ENCODE measurements around the gene ADAMTS9. TPM values are rescaled to one million over a fixed set of nuclear protein-coding genes. Genes with fewer than 3 reads are reported as not detected.

Gene ADAMTS9
- total and polyA plus RNA-seq, 10 of the 15 experiments (the other 5 are each of a cell fraction or from before 2014, with no cell fraction given): 0.08 TPM; not detected in 9

DNA sequence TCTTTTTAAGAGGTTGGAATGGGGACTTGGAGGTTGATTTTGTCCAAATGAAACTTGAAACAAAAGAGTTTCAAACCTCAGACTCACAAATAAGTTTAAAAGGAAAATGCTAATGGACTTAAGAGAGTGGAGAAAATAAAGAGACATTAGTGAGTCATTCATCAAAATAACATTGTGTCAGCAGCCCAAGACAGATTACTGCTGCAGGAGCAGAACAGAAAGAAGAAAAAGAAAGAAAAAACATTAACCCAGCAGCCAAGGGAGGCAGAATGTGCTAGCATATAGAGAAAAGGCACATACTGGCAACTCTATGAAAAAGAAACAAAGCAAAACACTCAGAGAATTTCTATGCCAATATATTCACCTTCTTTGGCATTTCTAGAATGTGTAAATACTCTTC, 42.6 kb downstream of the ADAMTS9 start:
- Histone ChIP-seq H3K9ac (ENCODE audit: control insufficient read depth, insufficient read depth, low read length) (no peak overlapping the region), H2AFZ (ENCODE audit: control insufficient read depth, low read depth, low read length) (no peak overlapping the region), H3K27ac (ENCODE audit: control insufficient read depth, insufficient read depth) (no peak overlapping the region), H4K20me1 (ENCODE audit: control insufficient read depth, insufficient read depth) (no peaks in the 10 kb centered on the region), H3K9me3 (replicated peaks; ENCODE audit: control insufficient read depth, insufficient read depth, low read length) (no peaks in the 10 kb centered on the region), H3K4me2 (ENCODE audit: control insufficient read depth, insufficient read depth) (no peak overlapping the region), H3K36me3 (ENCODE audit: control insufficient read depth in 2 of 2, insufficient read depth in 2 of 2, low read length in 1 of 2) (no peaks in the 10 kb centered on the region), H3K4me1 (ENCODE audit: control insufficient read depth, insufficient read depth, low read length) (no peaks in the 10 kb centered on the region), H3K79me2 (ENCODE audit: control insufficient read depth, insufficient read depth, low read length) (no peaks in the 10 kb centered on the region), H3K4me3 (no peak overlapping the region), H3K27me3 (replicated peaks in 1 of 2; ENCODE audit: control insufficient read depth in 2 of 2, insufficient read depth in 2 of 2, low read length in 1 of 2) (no peaks in the 10 kb centered on the region)
- ATAC-seq (no peak), FAIRE-seq (no peak), DNase-seq (ENCODE audit: low read depth, low spot score) (no peak)
- intact Hi-C loops (cut with micrococcal nuclease; ENCODE audit: unreplicated experiment) (no loop called here), in situ Hi-C loops (cut with MboI) (no loop called here)
- ChIA-PET CTCF (no interaction called here), POLR2A (no interaction called here), SMC1A (ENCODE audit: uncharacterized antibody, unreplicated experiment) (no interaction called here), RAD21 (ENCODE audit: unreplicated experiment) (no interaction called here)
- no peak for TF ChIP-seq ZZZ3 (IDR thresholded peaks at IDR 0.05; ENCODE audit: control insufficient read depth, insufficient read length, low read depth)
- no peak for TF ChIP-seq NFYB (IDR thresholded peaks at IDR 0.05; ENCODE audit: insufficient read depth, low read depth, low read length)
- no peak for TF ChIP-seq TARDBP (IDR thresholded peaks at IDR 0.05; ENCODE audit: borderline replicate concordance)
- no peak for TF ChIP-seq BMI1 (IDR thresholded peaks at IDR 0.05; ENCODE audit: borderline replicate concordance)
- no peak for TF ChIP-seq SUPT20H (IDR thresholded peaks at IDR 0.05; ENCODE audit: borderline replicate concordance, control insufficient read depth, low read depth, low read length)
- TF ChIP-seq KDM1A (IDR thresholded peaks at IDR 0.05; ENCODE audit: borderline replicate concordance): no peak
- no peak for TF ChIP-seq ZNF24 (IDR thresholded peaks at IDR 0.05)
- TF ChIP-seq, protein P1, sequence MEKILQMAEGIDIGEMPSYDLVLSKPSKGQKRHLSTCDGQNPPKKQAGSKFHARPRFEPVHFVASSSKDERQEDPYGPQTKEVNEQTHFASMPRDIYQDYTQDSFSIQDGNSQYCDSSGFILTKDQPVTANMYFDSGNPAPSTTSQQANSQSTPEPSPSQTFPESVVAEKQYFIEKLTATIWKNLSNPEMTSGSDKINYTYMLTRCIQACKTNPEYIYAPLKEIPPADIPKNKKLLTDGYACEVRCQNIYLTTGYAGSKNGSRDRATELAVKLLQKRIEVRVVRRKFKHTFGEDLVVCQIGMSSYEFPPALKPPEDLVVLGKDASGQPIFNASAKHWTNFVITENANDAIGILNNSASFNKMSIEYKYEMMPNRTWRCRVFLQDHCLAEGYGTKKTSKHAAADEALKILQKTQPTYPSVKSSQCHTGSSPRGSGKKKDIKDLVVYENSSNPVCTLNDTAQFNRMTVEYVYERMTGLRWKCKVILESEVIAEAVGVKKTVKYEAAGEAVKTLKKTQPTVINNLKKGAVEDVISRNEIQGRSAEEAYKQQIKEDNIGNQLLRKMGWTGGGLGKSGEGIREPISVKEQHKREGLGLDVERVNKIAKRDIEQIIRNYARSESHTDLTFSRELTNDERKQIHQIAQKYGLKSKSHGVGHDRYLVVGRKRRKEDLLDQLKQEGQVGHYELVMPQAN (conservative IDR thresholded peaks at IDR 0.05): no peak
- TF ChIP-seq RAD21 (IDR thresholded peaks at IDR 0.05; ENCODE audit: insufficient read depth, low read depth, low read length): no peak
- no peak for TF ChIP-seq SMAD5 (IDR thresholded peaks at IDR 0.05; ENCODE audit: low read depth)
- no peak for TF ChIP-seq MYB (IDR thresholded peaks at IDR 0.05; ENCODE audit: borderline replicate concordance, low read depth, low read length)
- no peak for TF ChIP-seq BRCA1 (IDR thresholded peaks at IDR 0.05; ENCODE audit: low read depth, low read length)
- TF ChIP-seq, protein P2, sequence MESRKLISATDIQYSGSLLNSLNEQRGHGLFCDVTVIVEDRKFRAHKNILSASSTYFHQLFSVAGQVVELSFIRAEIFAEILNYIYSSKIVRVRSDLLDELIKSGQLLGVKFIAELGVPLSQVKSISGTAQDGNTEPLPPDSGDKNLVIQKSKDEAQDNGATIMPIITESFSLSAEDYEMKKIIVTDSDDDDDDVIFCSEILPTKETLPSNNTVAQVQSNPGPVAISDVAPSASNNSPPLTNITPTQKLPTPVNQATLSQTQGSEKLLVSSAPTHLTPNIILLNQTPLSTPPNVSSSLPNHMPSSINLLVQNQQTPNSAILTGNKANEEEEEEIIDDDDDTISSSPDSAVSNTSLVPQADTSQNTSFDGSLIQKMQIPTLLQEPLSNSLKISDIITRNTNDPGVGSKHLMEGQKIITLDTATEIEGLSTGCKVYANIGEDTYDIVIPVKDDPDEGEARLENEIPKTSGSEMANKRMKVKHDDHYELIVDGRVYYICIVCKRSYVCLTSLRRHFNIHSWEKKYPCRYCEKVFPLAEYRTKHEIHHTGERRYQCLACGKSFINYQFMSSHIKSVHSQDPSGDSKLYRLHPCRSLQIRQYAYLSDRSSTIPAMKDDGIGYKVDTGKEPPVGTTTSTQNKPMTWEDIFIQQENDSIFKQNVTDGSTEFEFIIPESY (IDR thresholded peaks at IDR 0.05): no peak
- no TSS peak for BruUV-seq (replicated peaks)
